ENCODE measurements around the gene DDX54. TPM values are rescaled to one million over a fixed set of nuclear protein-coding genes. Genes with fewer than 3 reads are reported as not detected.

Gene DDX54
- total RNA-seq, 1 donor from 2014 or later: 66.7 TPM

DNA sequence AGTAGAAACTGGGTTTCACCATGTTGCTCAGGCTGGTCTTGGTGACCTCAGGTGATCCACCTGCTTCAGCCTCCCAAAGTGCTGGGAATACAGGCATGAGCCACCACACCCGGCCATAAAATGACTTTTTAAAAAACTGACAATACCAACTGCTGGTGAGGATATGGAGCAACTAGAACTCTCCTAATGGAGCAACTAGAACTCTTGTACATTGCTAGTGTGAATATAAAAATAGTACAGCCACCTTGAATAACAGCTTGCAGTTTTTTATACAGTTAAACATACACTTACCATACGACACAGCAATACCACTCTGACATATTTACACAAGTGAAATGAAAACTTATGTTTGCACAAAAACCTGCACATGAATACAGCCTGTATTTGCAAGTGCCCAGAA, 38.3 kb downstream of the DDX54 start:
- H3K27ac Mint-ChIP-seq: no peak overlapping the region
- TF ChIP-seq, protein P1, sequence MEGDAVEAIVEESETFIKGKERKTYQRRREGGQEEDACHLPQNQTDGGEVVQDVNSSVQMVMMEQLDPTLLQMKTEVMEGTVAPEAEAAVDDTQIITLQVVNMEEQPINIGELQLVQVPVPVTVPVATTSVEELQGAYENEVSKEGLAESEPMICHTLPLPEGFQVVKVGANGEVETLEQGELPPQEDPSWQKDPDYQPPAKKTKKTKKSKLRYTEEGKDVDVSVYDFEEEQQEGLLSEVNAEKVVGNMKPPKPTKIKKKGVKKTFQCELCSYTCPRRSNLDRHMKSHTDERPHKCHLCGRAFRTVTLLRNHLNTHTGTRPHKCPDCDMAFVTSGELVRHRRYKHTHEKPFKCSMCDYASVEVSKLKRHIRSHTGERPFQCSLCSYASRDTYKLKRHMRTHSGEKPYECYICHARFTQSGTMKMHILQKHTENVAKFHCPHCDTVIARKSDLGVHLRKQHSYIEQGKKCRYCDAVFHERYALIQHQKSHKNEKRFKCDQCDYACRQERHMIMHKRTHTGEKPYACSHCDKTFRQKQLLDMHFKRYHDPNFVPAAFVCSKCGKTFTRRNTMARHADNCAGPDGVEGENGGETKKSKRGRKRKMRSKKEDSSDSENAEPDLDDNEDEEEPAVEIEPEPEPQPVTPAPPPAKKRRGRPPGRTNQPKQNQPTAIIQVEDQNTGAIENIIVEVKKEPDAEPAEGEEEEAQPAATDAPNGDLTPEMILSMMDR (IDR thresholded peaks at IDR 0.05; ENCODE audit: unreplicated experiment): no peak
- H3K9me3 Mint-ChIP-seq: peaks cover 6% of the 10 kb centered on the region
- H3K27me3 Mint-ChIP-seq (ENCODE audit: low read depth): peaks cover 14% of the 10 kb centered on the region
- H3K4me1 Mint-ChIP-seq: peaks cover 12% of the 10 kb centered on the region
- DNase-seq (ENCODE audit: low spot score in 2 of 2, unreplicated experiment in 2 of 2): no peak
- no peaks in the 10 kb centered on the region for H3K36me3 Mint-ChIP-seq
- H3K4me3 Mint-ChIP-seq: no peak overlapping the region

DNA sequence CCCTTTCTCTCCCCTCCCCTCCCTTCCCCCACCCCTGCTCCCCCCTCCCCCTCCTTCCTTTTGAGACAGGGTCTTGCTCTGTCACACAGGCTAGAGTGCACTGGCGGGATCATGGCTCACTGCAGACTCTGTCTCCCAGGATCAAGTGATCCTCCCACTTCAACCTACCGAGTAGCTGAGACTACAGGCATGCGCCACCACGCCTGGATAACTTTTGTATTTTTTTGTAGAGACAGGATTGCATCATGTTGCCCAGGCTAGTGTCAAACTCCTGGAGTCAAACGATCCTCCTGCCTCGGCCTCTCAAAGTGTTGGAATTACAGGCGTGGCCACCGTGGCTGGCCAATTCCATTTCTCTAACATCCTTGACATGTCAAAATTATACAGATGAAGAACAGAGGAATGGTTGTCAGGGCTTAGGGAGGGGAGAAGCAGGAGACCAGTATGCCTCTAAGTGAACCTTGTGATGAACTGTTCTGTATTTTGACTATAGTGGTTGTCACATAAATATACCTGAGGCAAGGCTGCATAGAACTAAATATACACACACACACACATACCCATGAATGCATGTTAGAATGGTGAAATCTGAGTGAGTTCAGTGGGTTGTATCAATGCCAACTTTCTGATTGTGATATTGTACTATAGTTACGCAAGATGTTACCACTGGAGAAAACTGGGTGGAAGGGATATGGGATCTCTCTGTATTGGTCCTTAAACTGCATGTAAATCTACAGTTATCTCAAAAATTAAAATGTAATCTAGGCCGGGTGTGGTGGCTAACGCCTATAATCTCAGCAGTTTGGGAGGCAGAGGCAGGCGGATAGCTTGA, 39.3 kb downstream of the DDX54 start:
- TF ChIP-seq, protein P1 (IDR thresholded peaks at IDR 0.05; ENCODE audit: unreplicated experiment): no peak
- Mint-ChIP-seq H3K4me3 (no peak overlapping the region), H3K27me3 (ENCODE audit: low read depth) (peaks cover 9% of the 10 kb centered on the region), H3K9me3 (peaks cover 6% of the 10 kb centered on the region), H3K4me1 (peaks cover 11% of the 10 kb centered on the region), H3K36me3 (no peaks in the 10 kb centered on the region), H3K27ac (no peak overlapping the region)
- DNase-seq (ENCODE audit: low spot score in 2 of 2, unreplicated experiment in 2 of 2): no peak

DNA sequence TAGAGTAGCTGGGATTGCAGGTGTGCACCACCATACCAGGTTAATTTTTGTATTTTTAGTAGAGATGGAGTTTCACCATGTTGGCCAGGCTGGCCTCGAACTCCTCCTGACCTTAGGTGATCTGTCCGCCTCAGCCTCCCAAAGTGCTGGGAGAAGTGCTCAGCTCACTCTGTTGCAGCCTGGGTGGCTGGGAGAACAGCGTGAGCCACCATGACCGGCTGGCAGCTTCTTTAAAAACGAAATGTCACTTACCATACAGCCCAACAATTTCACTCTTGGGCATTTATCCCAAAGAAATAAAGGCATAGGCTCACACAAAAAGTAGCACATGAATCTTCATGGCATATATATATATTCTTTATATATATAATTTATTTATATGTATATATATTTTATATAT, 40.5 kb downstream of the DDX54 start:
- no peak overlapping the region for H3K4me3 Mint-ChIP-seq
- no peak for DNase-seq (ENCODE audit: low spot score in 2 of 2, unreplicated experiment in 2 of 2)
- peaks cover 4% of the 10 kb centered on the region for H3K4me1 Mint-ChIP-seq
- H3K27ac Mint-ChIP-seq: no peak overlapping the region
- H3K9me3 Mint-ChIP-seq: peaks cover 6% of the 10 kb centered on the region
- H3K27me3 Mint-ChIP-seq (ENCODE audit: low read depth): peaks cover 4% of the 10 kb centered on the region
- no peaks in the 10 kb centered on the region for H3K36me3 Mint-ChIP-seq
- TF ChIP-seq, protein P1 (IDR thresholded peaks at IDR 0.05; ENCODE audit: unreplicated experiment): no peak

DNA sequence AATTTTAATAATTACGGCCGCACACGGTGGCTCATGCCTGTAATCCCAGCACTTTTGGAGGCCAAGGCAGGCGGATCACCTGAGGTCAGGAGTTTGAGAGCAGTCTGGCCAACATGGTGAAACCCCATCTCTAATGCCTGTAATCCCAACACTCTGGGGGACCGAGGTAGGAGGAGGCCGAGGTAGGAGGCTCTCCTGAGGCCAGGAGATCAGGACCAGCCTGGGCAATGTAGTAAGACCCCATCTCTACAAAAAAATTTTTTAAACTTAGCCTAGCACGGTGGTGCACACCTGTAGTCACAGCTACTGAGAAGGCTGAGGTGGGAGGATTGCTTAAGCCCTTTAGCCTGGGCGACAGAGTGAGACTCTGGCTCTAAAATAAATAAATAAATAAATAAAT, 41.3 kb downstream of the DDX54 start:
- no peak for DNase-seq (ENCODE audit: low spot score in 2 of 2, unreplicated experiment in 2 of 2)
- H3K36me3 Mint-ChIP-seq: no peaks in the 10 kb centered on the region
- H3K27ac Mint-ChIP-seq: no peak overlapping the region
- no peak overlapping the region for H3K4me3 Mint-ChIP-seq
- no peaks in the 10 kb centered on the region for H3K4me1 Mint-ChIP-seq
- peaks cover 6% of the 10 kb centered on the region for H3K9me3 Mint-ChIP-seq
- peaks cover 4% of the 10 kb centered on the region for H3K27me3 Mint-ChIP-seq (ENCODE audit: low read depth)
- TF ChIP-seq, protein P1 (IDR thresholded peaks at IDR 0.05; ENCODE audit: unreplicated experiment): no peak

DNA sequence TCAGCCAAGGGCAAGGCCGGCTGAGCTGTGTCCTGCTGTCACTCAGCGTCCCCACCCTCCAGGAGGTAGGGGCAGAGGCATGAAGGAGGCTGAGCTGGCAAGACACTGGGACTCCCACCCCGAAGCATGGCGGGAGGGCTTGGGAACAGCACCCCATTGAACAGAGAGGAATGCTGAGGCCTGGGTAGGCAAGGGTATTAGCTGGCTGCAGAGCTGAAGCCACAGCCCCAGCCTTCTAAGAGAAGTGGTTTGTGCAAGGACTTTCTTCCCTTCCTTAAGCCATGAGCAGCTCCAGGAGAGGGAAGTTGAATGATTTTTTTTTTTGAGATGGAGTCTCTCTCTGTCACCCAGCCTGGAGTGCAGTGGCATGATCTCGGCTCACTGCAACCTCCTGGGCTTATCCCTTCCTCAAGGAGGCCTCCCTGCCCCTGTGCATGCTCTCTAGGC, 42.4 kb downstream of the DDX54 start:
- no peaks in the 10 kb centered on the region for H3K4me1 Mint-ChIP-seq
- H3K9me3 Mint-ChIP-seq: peaks cover 6% of the 10 kb centered on the region
- H3K27me3 Mint-ChIP-seq (ENCODE audit: low read depth): peaks cover 4% of the 10 kb centered on the region
- DNase-seq (ENCODE audit: low spot score in 2 of 2, unreplicated experiment in 2 of 2): no peak
- H3K27ac Mint-ChIP-seq: no peak overlapping the region
- TF ChIP-seq, protein P1 (IDR thresholded peaks at IDR 0.05; ENCODE audit: unreplicated experiment): no peak
- no peaks in the 10 kb centered on the region for H3K36me3 Mint-ChIP-seq
- H3K4me3 Mint-ChIP-seq: no peak overlapping the region

Measured in mesothelial cell of epicardium (in vitro differentiated cells).